Cerebellar nuclear complex (tissue), 1 donor: ENCODE data around the gene EMC7.

Experiments
- DNase-seq, 2 experiments: peaks; one replicate each; lab custom pipeline; 2025; lab: John Stamatoyannopoulos, UW

Gene EMC7

GRCh38 chr15:34038023-34038870, 63.4 kb downstream of the EMC7 start:
- peak; percentile 10 to 21 for DNase-seq
